Neuronal stem cell (in vitro differentiated cells): ENCODE measurements around the gene POLR2B.

Experiments used
- DNase-seq: peaks from one replicate; pipeline ENCODE4 v3.0.0-alpha.2; 2013; ENCODE audit warnings: low spot score
- H2AFZ ChIP-seq: one replicate; pipeline ENCODE4 v1.6.1; 2013; ENCODE audit warnings: mild to moderate bottlenecking, low read length, inconsistent platforms
- H2AK5ac ChIP-seq: 2 replicates; pipeline ENCODE4 v1.6.1; 2013; ENCODE audit warnings: low read depth, mild to moderate bottlenecking, inconsistent platforms, low read length, moderate library complexity, mixed read lengths
- H2BK120ac ChIP-seq: 2 replicates; pipeline ENCODE4 v1.6.1; 2013; ENCODE audit warnings: low read depth, mild to moderate bottlenecking, inconsistent platforms, low read length, moderate library complexity, mixed read lengths
- H2BK12ac ChIP-seq: one replicate; pipeline ENCODE4 v1.6.1; 2013; ENCODE audit warnings: low read length, inconsistent platforms
- H2BK15ac ChIP-seq: 2 replicates; pipeline ENCODE4 v1.6.1; 2013; ENCODE audit warnings: mild to moderate bottlenecking, low read length, inconsistent platforms, mixed read lengths
- H2BK5ac ChIP-seq: one replicate; pipeline ENCODE4 v1.6.1; 2013; ENCODE audit warnings: inconsistent platforms, mild to moderate bottlenecking, low read length, moderate library complexity
- H3K14ac ChIP-seq: one replicate; pipeline ENCODE4 v1.6.1; 2013; ENCODE audit warnings: low read length, inconsistent platforms
- H3K18ac ChIP-seq: 2 replicates; pipeline ENCODE4 v1.6.1; 2013; ENCODE audit warnings: low read length, inconsistent platforms
- H3K23ac ChIP-seq: 2 replicates; pipeline ENCODE4 v1.6.1; 2013; ENCODE audit warnings: low read depth, mild to moderate bottlenecking, mixed read lengths, low read length, inconsistent platforms; ENCODE audit not compliant: poor library complexity
- H3K27ac ChIP-seq: replicated peaks from 3 replicates; pipeline ENCODE4 v1.5.1; 2013; ENCODE audit warnings: low read length, inconsistent platforms
- H3K27me3 ChIP-seq, 3 experiments: 2 replicates each; pipeline ENCODE4 v1.6.1; 2013; ENCODE audit warnings: low read length in 3 of 3, mild to moderate bottlenecking in 2 of 3, inconsistent platforms in 1 of 3, low read depth in 1 of 3, mixed read lengths in 1 of 3, moderate library complexity in 1 of 3; ENCODE audit not compliant: control insufficient read depth in 3 of 3, insufficient read depth in 3 of 3
- H3K36me3 ChIP-seq, 2 donors: replicated peaks in 1 of 2; 2 replicates each; pipeline ENCODE4 v1.6.1; 2013; ENCODE audit warnings: low read length in 2 of 2; ENCODE audit not compliant: control insufficient read depth in 2 of 2, insufficient read depth in 2 of 2
- H3K4ac ChIP-seq: 2 replicates; pipeline ENCODE4 v1.6.1; 2013; ENCODE audit warnings: inconsistent platforms, mild to moderate bottlenecking, low read length, moderate library complexity
- H3K4me1 ChIP-seq, 2 donors: 1 replicate in 1 of 2; 2 replicates in 1 of 2; pipeline ENCODE4 v1.6.1; 2013; ENCODE audit warnings: low read length in 2 of 2, low read depth in 1 of 2; ENCODE audit not compliant: control insufficient read depth in 2 of 2, insufficient read depth in 1 of 2
- H3K4me2 ChIP-seq: one replicate; pipeline ENCODE4 v1.6.1; 2013; ENCODE audit warnings: mild to moderate bottlenecking, low read length, inconsistent platforms; ENCODE audit not compliant: insufficient read depth, poor library complexity, severe bottlenecking
- H3K4me3 ChIP-seq, 2 donors: 2 replicates each; pipeline ENCODE4 v1.5.1; 2013; ENCODE audit warnings: low read length in 2 of 2, mild to moderate bottlenecking in 2 of 2, inconsistent platforms in 1 of 2, moderate library complexity in 1 of 2
- H3K79me1 ChIP-seq: one replicate; pipeline ENCODE4 v1.6.1; 2013; ENCODE audit warnings: low read depth, mild to moderate bottlenecking, inconsistent platforms, low read length, moderate library complexity
- H3K9ac ChIP-seq: one replicate; pipeline ENCODE4 v1.6.1; 2013; ENCODE audit warnings: mild to moderate bottlenecking, low read depth, low read length, inconsistent platforms; ENCODE audit not compliant: poor library complexity
- H3K9me3 ChIP-seq, 2 donors: replicated peaks in 1 of 2; 2 replicates each; pipeline versions ENCODE3 to v1.6.1; 2013; ENCODE audit warnings: low read length in 2 of 2, mild to moderate bottlenecking in 2 of 2, inconsistent platforms in 1 of 2, low read depth in 1 of 2, mixed read lengths in 1 of 2, moderate library complexity in 1 of 2; ENCODE audit not compliant: control insufficient read depth in 2 of 2, insufficient read depth in 1 of 2
- H4K8ac ChIP-seq: one replicate; pipeline ENCODE4 v1.6.1; 2013; ENCODE audit warnings: low read depth, mild to moderate bottlenecking, inconsistent platforms, low read length, moderate library complexity
- H4K91ac ChIP-seq: one replicate; pipeline ENCODE4 v1.6.1; 2013; ENCODE audit warnings: low read length, low read depth, mild to moderate bottlenecking, inconsistent platforms; ENCODE audit not compliant: poor library complexity
- WGBS, 2 donors: extraction: QIAGEN DNeasy Blood & Tissue Kit; methylation state at CpG; one replicate each; pipeline ENCODE4 v1.1.7; 2013; ENCODE audit warnings: missing lambda C conversion rate in 2 of 2, mixed read lengths in 1 of 2; ENCODE audit not compliant: insufficient read length in 2 of 2, insufficient replicate concordance in 1 of 2; ENCODE audit errors: extremely low coverage in 2 of 2; 5-methylcytosine and 5-hydroxymethylcytosine counted together

The POLR2B gene

DNA sequence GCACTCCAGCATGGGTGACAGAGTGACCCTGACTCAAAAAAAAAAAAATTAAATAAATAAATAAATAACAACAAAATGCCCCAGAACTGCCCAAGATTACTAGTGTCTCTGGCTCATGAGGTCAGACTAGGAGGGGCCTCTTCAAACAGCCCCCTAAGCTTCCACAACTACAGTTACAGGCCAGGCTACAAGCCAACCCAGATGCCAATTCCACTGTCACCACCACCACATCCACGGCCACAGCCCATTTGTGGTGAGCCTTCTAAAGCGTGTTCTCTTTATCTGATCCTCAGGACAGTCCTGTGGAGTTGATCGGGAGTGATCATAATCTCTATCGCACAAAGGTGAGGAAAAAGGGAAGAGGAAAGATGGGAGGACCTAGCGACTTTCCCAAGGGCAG lies 94.9 kb downstream of the POLR2B start:
- Histone ChIP-seq H3K23ac (no peak overlapping the region), H3K79me1 (no peaks in the 10 kb centered on the region), H2BK120ac (no peak overlapping the region), H3K36me3 (no peaks in the 10 kb centered on the region), H3K4me3 (no peak overlapping the region), H3K14ac (no peak overlapping the region), H3K4ac (no peak overlapping the region), H3K27ac (no peak overlapping the region), H3K27me3 (no peaks in the 10 kb centered on the region), H2AFZ (no peak overlapping the region), H2BK12ac (no peak overlapping the region), H3K18ac (no peak overlapping the region), H4K91ac (no peak overlapping the region), H4K8ac (no peak overlapping the region), H3K4me1 (peaks cover under 1 to 8% of the 10 kb centered on the region in 2 donors), H2BK5ac (no peak overlapping the region), H3K9ac (no peak overlapping the region), H3K4me2 (no peak overlapping the region), H2AK5ac (no peak overlapping the region), H2BK15ac (no peak overlapping the region), H3K9me3 (no peaks in the 10 kb centered on the region)
- WGBS, 2 donors: no CpG with 5 or more reads among the region's 5 CpGs
- no peak for DNase-seq

DNA sequence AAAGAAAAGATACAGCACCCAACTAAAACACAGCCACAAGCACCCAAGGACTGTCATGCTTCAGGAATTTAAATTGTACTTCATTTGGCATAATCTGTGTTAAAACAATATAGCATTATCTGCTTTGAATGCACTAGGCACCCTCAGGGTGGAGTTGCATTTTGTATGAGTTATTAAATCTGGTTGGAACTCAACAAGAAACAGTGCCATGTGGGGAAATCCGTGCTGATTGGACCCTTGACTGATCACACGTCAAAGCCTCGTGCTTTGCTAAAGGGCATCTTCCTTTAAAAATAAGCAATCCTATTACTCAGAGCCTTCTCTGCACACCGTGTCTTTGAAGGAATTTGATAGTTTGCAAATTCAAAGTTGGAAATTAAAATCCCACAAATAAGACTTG lies 96.0 kb downstream of the POLR2B start:
- H2BK120ac ChIP-seq: no peak overlapping the region
- H3K9ac ChIP-seq: no peak overlapping the region
- H3K4me3 ChIP-seq: no peak overlapping the region
- no peak for DNase-seq
- no peak overlapping the region for H3K18ac ChIP-seq
- H2AFZ ChIP-seq: no peak overlapping the region
- H3K27ac ChIP-seq: no peak overlapping the region
- WGBS, 2 donors: no CpG with 5 or more reads among the region's 4 CpGs
- H4K91ac ChIP-seq: no peak overlapping the region
- H3K36me3 ChIP-seq: no peaks in the 10 kb centered on the region
- no peak overlapping the region for H3K14ac ChIP-seq
- H3K9me3 ChIP-seq: no peaks in the 10 kb centered on the region
- no peak overlapping the region for H2AK5ac ChIP-seq
- H3K4ac ChIP-seq: no peak overlapping the region
- no peaks in the 10 kb centered on the region for H3K79me1 ChIP-seq
- no peak overlapping the region for H2BK12ac ChIP-seq
- no peak overlapping the region for H3K4me2 ChIP-seq
- H3K23ac ChIP-seq: no peak overlapping the region
- H2BK15ac ChIP-seq: no peak overlapping the region
- H3K27me3 ChIP-seq: no peaks in the 10 kb centered on the region
- no peak overlapping the region for H4K8ac ChIP-seq
- peaks cover 8 to 16% of the 10 kb centered on the region in 2 donors for H3K4me1 ChIP-seq
- no peak overlapping the region for H2BK5ac ChIP-seq

- Histone ChIP-seq H3K18ac (no peak overlapping the region), H2BK120ac (no peak overlapping the region), H4K91ac (no peak overlapping the region), H3K27ac (no peak overlapping the region), H3K14ac (no peak overlapping the region), H2BK12ac (no peak overlapping the region), H3K4ac (no peak overlapping the region), H3K23ac (no peak overlapping the region), H3K9ac (no peak overlapping the region), H2BK5ac (no peak overlapping the region), H3K4me3 (no peak overlapping the region), H3K4me1 (peaks cover 8 to 16% of the 10 kb centered on the region in 2 donors), H3K36me3 (no peaks in the 10 kb centered on the region), H2AK5ac (no peak overlapping the region), H2AFZ (no peak overlapping the region), H3K27me3 (no peaks in the 10 kb centered on the region), H4K8ac (no peak overlapping the region), H3K9me3 (no peaks in the 10 kb centered on the region), H2BK15ac (no peak overlapping the region), H3K79me1 (no peaks in the 10 kb centered on the region), H3K4me2 (no peak overlapping the region)
- no peak for DNase-seq
These were observed 96.7 kb downstream of the POLR2B start for GRCh38 chr4:57075367-57075766.

GRCh38 chr4:57076646-57077045 lies 98.0 kb downstream of the POLR2B start:
- Histone ChIP-seq H2AFZ (peak overlapping the region; percentile 42), H3K23ac (no peak overlapping the region), H2BK15ac (no peak overlapping the region), H3K27ac (no peak overlapping the region), H2BK5ac (no peak overlapping the region), H3K18ac (no peak overlapping the region), H3K9me3 (no peaks in the 10 kb centered on the region), H3K4me3 (no peak overlapping the region), H4K91ac (no peak overlapping the region), H3K4me1 (peaks cover 8 to 16% of the 10 kb centered on the region in 2 donors), H3K79me1 (no peaks in the 10 kb centered on the region), H4K8ac (no peak overlapping the region), H2BK12ac (no peak overlapping the region), H3K14ac (no peak overlapping the region), H3K36me3 (no peaks in the 10 kb centered on the region), H2BK120ac (no peak overlapping the region), H2AK5ac (no peak overlapping the region), H3K27me3 (peaks cover 0 to 2% (median 0%) of the 10 kb centered on the region in 3 experiments), H3K4me2 (no peak overlapping the region), H3K4ac (no peak overlapping the region), H3K9ac (no peak overlapping the region)
- no peak for DNase-seq
- no CpG with 5 or more reads among the region's 4 CpGs for WGBS, 2 donors
